ENCODE data around the gene GP9. TPM values are rescaled to one million over a fixed set of nuclear protein-coding genes. Genes with fewer than 3 reads are reported as not detected.
A peak's percentile ranks its signal among the peaks of the same experiment; 100 is the strongest.

Gene GP9
- total and polyA plus RNA-seq, 9 donors = 0.23 to 0.81 (median 0.44) TPM

DNA sequence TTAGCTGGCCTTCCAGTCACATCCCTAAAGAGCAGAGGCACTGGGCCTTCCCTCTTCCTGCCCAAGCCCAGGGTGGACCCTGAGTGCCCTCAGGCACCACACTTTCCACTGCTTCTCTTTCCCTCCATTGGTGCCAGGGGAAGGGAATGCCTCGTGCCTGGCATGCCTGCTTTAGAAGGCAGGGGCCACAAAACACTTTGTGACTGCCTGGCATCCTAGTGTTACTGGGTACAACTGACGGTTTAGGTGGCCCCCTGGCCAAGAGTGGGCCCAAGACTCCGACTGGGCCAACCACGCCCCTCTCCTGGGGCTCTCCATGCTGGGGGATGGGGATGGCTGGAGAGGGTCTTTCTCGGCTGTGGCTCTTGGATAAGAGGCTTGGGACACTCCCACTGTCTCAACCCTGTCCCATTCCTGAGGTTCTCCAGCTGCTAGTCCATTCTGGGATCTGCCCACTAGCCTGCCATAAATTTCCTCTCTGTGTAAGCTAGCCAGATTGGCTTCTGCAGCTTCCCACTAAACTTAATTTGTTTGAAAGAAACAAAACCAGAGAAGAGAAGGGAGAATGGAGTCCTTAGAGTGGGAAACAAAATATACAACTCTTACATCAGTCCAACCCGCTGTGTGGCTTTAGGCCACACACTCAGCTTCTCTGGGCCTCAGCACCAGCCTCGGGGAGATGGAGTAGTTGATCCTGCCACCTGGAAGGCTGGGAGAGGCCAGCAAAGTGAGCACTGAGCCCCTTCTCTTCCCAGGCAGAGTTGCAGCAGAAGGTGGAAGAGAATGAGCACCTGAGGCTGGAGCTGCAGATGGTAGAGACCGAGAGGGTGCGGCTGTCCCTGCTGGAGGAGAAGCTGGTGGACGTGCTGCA, 24.1 kb upstream of the GP9 start:
- H3K36me3 ChIP-seq (ENCODE audit: control insufficient read depth, insufficient read depth, low read length) = no peaks in the 10 kb centered on the region

DNA sequence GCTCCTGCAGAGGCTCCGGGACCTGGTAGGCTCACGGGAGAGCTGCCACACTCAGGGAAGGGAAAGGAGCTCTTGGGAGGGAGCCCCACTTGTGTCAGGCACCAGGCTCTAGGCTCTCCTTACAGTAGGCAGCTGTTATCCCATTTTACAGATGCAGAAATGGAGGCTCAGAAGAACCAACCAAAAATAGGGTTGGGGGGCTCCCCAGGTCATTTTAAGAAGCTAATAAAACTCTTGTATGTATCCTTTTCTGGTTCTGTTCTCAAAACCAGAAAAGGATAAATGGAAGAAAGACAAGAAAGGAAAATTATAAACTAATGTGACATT, 23.5 kb upstream of the GP9 start:
- no peak overlapping the region for H3K27ac ChIP-seq (ENCODE audit: low read length)

More for the DNA sequence above, 24.1 kb upstream of the GP9 start:
- peaks cover 9% of the 10 kb centered on the region for H3K4me1 ChIP-seq (ENCODE audit: control insufficient read depth, insufficient read depth, low read length)
- no peak overlapping the region for H3K4me3 ChIP-seq (ENCODE audit: low read length)
- no peak for DNase-seq
- WGBS (ENCODE audit: insufficient coverage) = 73% methylated on average over 3 of the region's 10 CpGs
- H3K9me3 ChIP-seq (replicated peaks; ENCODE audit: control insufficient read depth, low read depth, low read length) = no peaks in the 10 kb centered on the region
- H3K27me3 ChIP-seq (ENCODE audit: control insufficient read depth, insufficient read depth, low read length) = peaks cover 3% of the 10 kb centered on the region
- no peak overlapping the region for H3K27ac ChIP-seq (ENCODE audit: low read length)

GRCh38 chr3:129038121-129038855, 22.3 kb upstream of the GP9 start:
- Histone ChIP-seq H3K27me3 (ENCODE audit: control insufficient read depth, insufficient read depth, low read length) (peaks cover 3% of the 10 kb centered on the region), H3K9me3 (replicated peaks; ENCODE audit: control insufficient read depth, low read depth, low read length) (no peaks in the 10 kb centered on the region), H3K4me3 (ENCODE audit: low read length) (no peak overlapping the region), H3K27ac (ENCODE audit: low read length) (no peak overlapping the region), H3K4me1 (ENCODE audit: control insufficient read depth, insufficient read depth, low read length) (peaks cover 5% of the 10 kb centered on the region), H3K36me3 (ENCODE audit: control insufficient read depth, insufficient read depth, low read length) (no peaks in the 10 kb centered on the region)
- 61% methylated on average over 4 of the region's 10 CpGs for WGBS (ENCODE audit: insufficient coverage)
- no peak for DNase-seq

More for the DNA sequence above, 23.5 kb upstream of the GP9 start:
- Histone ChIP-seq H3K4me1 (ENCODE audit: control insufficient read depth, insufficient read depth, low read length) (peaks cover 5% of the 10 kb centered on the region), H3K4me3 (ENCODE audit: low read length) (no peak overlapping the region), H3K9me3 (replicated peaks; ENCODE audit: control insufficient read depth, low read depth, low read length) (no peaks in the 10 kb centered on the region), H3K27me3 (ENCODE audit: control insufficient read depth, insufficient read depth, low read length) (peaks cover 3% of the 10 kb centered on the region), H3K36me3 (ENCODE audit: control insufficient read depth, insufficient read depth, low read length) (no peaks in the 10 kb centered on the region)
- WGBS (ENCODE audit: insufficient coverage) = 38% methylated on average over 2 of the region's 2 CpGs
- no peak for DNase-seq

DNA sequence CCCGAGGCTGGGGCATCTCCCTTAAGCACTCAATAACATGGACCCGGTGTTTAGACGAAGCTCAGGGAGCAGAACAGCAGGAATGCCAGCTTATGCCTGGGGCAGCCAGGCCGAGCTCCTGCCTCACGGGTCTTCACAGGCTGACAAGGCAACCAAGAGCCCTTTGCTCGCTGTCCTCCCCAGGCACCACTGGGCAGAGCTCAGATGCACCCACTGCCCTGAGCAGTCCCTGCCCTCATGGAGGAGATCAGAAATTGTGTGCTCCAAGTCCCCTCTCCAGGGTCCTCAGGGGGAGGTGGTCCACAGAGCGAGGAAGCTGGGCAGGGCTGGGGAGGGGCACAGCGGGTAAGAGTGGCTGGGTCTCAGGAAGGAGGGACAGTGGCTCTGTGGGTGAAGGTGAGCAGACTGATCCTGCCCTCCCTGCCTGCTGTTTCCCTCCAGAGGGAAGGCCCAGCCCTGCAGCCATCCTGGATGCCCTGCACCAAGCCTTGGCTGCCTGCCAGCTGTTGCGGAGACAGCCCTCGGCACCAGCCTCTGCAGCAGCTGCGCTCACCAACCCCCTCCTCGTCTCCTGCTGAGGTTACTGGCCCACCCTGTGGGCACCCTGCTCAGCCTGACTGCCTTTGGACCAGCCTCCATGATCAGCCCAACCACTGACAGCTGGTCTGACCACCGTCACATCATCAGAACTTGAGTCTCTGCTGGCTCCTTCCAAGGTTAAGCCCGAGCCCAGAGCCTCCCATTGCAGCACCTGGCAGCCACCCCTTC, 21.1 kb upstream of the GP9 start:
- 51% methylated on average over 11 of the region's 14 CpGs for WGBS (ENCODE audit: insufficient coverage)

DNA sequence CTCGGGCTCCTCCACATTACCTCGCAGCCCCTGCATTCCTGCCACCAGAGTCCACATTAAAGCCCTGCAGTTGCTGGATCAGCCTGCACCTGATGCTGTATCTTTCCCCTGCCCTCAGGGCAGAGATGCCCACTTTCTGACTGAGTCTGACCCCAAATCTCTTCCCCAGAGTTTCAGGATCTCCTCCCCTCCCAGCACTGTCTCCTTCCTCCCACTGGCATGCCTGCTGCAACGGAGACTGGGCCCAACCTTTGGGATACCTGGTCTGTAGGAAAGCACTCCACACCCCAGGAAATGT, 20.6 kb upstream of the GP9 start:
- no peak for DNase-seq
- WGBS (ENCODE audit: insufficient coverage) = 59% methylated on average over 2 of the region's 3 CpGs

More for the DNA sequence above, 21.1 kb upstream of the GP9 start:
- DNase-seq = peak; percentile 47
- Histone ChIP-seq H3K4me3 (ENCODE audit: low read length) (no peak overlapping the region), H3K9me3 (replicated peaks; ENCODE audit: control insufficient read depth, low read depth, low read length) (peaks cover 5% of the 10 kb centered on the region), H3K27me3 (ENCODE audit: control insufficient read depth, insufficient read depth, low read length) (peaks cover 7% of the 10 kb centered on the region), H3K27ac (ENCODE audit: low read length) (no peak overlapping the region), H3K36me3 (ENCODE audit: control insufficient read depth, insufficient read depth, low read length) (no peaks in the 10 kb centered on the region), H3K4me1 (ENCODE audit: control insufficient read depth, insufficient read depth, low read length) (peaks cover 5% of the 10 kb centered on the region)

GRCh38 chr3:129040579-129041300, 19.8 kb upstream of the GP9 start:
- Histone ChIP-seq H3K36me3 (ENCODE audit: control insufficient read depth, insufficient read depth, low read length) (no peaks in the 10 kb centered on the region), H3K27ac (ENCODE audit: low read length) (no peak overlapping the region), H3K4me3 (ENCODE audit: low read length) (no peak overlapping the region), H3K9me3 (replicated peaks; ENCODE audit: control insufficient read depth, low read depth, low read length) (peaks cover 8% of the 10 kb centered on the region), H3K27me3 (ENCODE audit: control insufficient read depth, insufficient read depth, low read length) (peaks cover 15% of the 10 kb centered on the region), H3K4me1 (ENCODE audit: control insufficient read depth, insufficient read depth, low read length) (peaks cover 8% of the 10 kb centered on the region)
- DNase-seq = no peak
- WGBS (ENCODE audit: insufficient coverage) = 65% methylated on average over 12 of the region's 15 CpGs

More for the DNA sequence above, 20.6 kb upstream of the GP9 start:
- H3K36me3 ChIP-seq (ENCODE audit: control insufficient read depth, insufficient read depth, low read length) = no peaks in the 10 kb centered on the region
- peaks cover 9% of the 10 kb centered on the region for H3K27me3 ChIP-seq (ENCODE audit: control insufficient read depth, insufficient read depth, low read length)
- peaks cover 5% of the 10 kb centered on the region for H3K4me1 ChIP-seq (ENCODE audit: control insufficient read depth, insufficient read depth, low read length)
- no peak overlapping the region for H3K4me3 ChIP-seq (ENCODE audit: low read length)
- no peak overlapping the region for H3K27ac ChIP-seq (ENCODE audit: low read length)
- peaks cover 8% of the 10 kb centered on the region for H3K9me3 ChIP-seq (replicated peaks; ENCODE audit: control insufficient read depth, low read depth, low read length)

- peaks cover 7% of the 10 kb centered on the region for H3K4me1 ChIP-seq (ENCODE audit: control insufficient read depth, insufficient read depth, low read length)
- H3K27me3 ChIP-seq (ENCODE audit: control insufficient read depth, insufficient read depth, low read length) = peaks cover 34% of the 10 kb centered on the region
- 2% methylated on average over 43 of the region's 43 CpGs for WGBS (ENCODE audit: insufficient coverage)
- no peak overlapping the region for H3K27ac ChIP-seq (ENCODE audit: low read length)
- no peak for DNase-seq
- no peaks in the 10 kb centered on the region for H3K36me3 ChIP-seq (ENCODE audit: control insufficient read depth, insufficient read depth, low read length)
- H3K4me3 ChIP-seq (ENCODE audit: low read length) = peak overlapping the region; percentile 1
- H3K9me3 ChIP-seq (replicated peaks; ENCODE audit: control insufficient read depth, low read depth, low read length) = peaks cover 8% of the 10 kb centered on the region
These were observed 14.9 kb upstream of the GP9 start for GRCh38 chr3:129045675-129046036.

GRCh38 chr3:129046037-129046731, 14.4 kb upstream of the GP9 start:
- WGBS (ENCODE audit: insufficient coverage) = 16% methylated on average over 62 of the region's 67 CpGs
- H3K36me3 ChIP-seq (ENCODE audit: control insufficient read depth, insufficient read depth, low read length) = no peaks in the 10 kb centered on the region
- H3K27ac ChIP-seq (ENCODE audit: low read length) = no peak overlapping the region
- H3K4me3 ChIP-seq (ENCODE audit: low read length) = peak overlapping the region; percentile 1
- peaks cover 7% of the 10 kb centered on the region for H3K4me1 ChIP-seq (ENCODE audit: control insufficient read depth, insufficient read depth, low read length)
- H3K27me3 ChIP-seq (ENCODE audit: control insufficient read depth, insufficient read depth, low read length) = peaks cover 34% of the 10 kb centered on the region
- peaks cover 8% of the 10 kb centered on the region for H3K9me3 ChIP-seq (replicated peaks; ENCODE audit: control insufficient read depth, low read depth, low read length)
- no peak for DNase-seq

- peaks cover 8% of the 10 kb centered on the region for H3K9me3 ChIP-seq (replicated peaks; ENCODE audit: control insufficient read depth, low read depth, low read length)
- no peak for DNase-seq
- H3K27me3 ChIP-seq (ENCODE audit: control insufficient read depth, insufficient read depth, low read length) = peaks cover 34% of the 10 kb centered on the region
- H3K27ac ChIP-seq (ENCODE audit: low read length) = no peak overlapping the region
- WGBS (ENCODE audit: insufficient coverage) = 85% methylated on average over 43 of the region's 46 CpGs
- H3K4me1 ChIP-seq (ENCODE audit: control insufficient read depth, insufficient read depth, low read length) = peaks cover 9% of the 10 kb centered on the region
- H3K36me3 ChIP-seq (ENCODE audit: control insufficient read depth, insufficient read depth, low read length) = no peaks in the 10 kb centered on the region
- no peak overlapping the region for H3K4me3 ChIP-seq (ENCODE audit: low read length)
These were observed 13.6 kb upstream of the GP9 start for GRCh38 chr3:129046732-129047552.
